Body of pancreas (tissue), 4 donors: Measurements from ENCODE around the gene RHOBTB3. TPM values are rescaled to one million over a fixed set of nuclear protein-coding genes. Genes with fewer than 3 reads are reported as not detected.
A peak's percentile ranks its signal among the peaks of the same experiment; 100 is the strongest.

Source experiments
- ATAC-seq: fragments of 150-250 bp; one replicate; pipeline ENCODE4 v1.9.1; 2016
- DNase-seq, 4 donors: peaks; one replicate each; pipeline ENCODE4 v3.0.0-alpha.2; 2019
- H3K27ac ChIP-seq, 4 donors: fragments of 200-600 bp; sonication (generic); 1 replicate in 3 of 4; 2 replicates in 1 of 4; pipeline versions ENCODE4 v1.5.1 to v1.6.1; 2016 to 2019; ENCODE audit warnings: mild to moderate bottlenecking in 1 of 4, mixed read lengths in 1 of 4, moderate library complexity in 1 of 4
- H3K27me3 ChIP-seq, 2 donors: fragments of 200-600 bp; sonication (generic); one replicate each; pipeline ENCODE4 v1.6.0; 2016; ENCODE audit warnings: mild to moderate bottlenecking in 1 of 2
- H3K36me3 ChIP-seq, 2 donors: fragments of 200-600 bp; sonication (generic); replicated peaks in 1 of 2; 2 replicates each; pipeline ENCODE4 v1.5.1; 2016; ENCODE audit warnings: low read depth in 2 of 2; ENCODE audit not compliant: insufficient read depth in 1 of 2
- H3K4me1 ChIP-seq: fragments of 200-600 bp; sonication (generic); one replicate; pipeline ENCODE4 v1.6.0; 2016
- H3K4me3 ChIP-seq, 2 donors: fragments of 200-600 bp; sonication (generic); 1 replicate in 1 of 2; 2 replicates in 1 of 2; pipeline ENCODE4 v1.5.1; 2016 to 2019
- H3K9me3 ChIP-seq, 3 donors: fragments of 200-600 bp; sonication (generic); 1 replicate in 2 of 3; 2 replicates in 1 of 3; pipeline ENCODE4 v1.5.1; 2016
- CTCF ChIP-seq, 7 experiments: fragments of 450-650 bp in 4 of 7; fragments of 200-600 bp in 3 of 7; sonication (generic) in 3 of 7; IDR thresholded peaks; one replicate each; pipeline ENCODE4 v1.5.1; 2016 to 2019; ENCODE audit warnings: antibody characterized with exemption in 7 of 7
- POLR2A ChIP-seq, 3 donors: fragments of 450-650 bp; IDR thresholded peaks; one replicate each; pipeline ENCODE4 v1.6.1; 2016; ENCODE audit warnings: antibody characterized with exemption in 3 of 3, mild to moderate bottlenecking in 2 of 3
- WGBS, 2 donors: methylation state at CpG; one replicate each; pipeline ENCODE4 v1.1.5; 2017; 5-methylcytosine and 5-hydroxymethylcytosine counted together
- intact Hi-C: fragments of 100-400 bp; cut with DNase I; formaldehyde crosslinking; loops from one replicate; pipeline ENCODE4 v1.15.1; 2023
- total RNA-seq, 2 donors: library from RNA; depleted of rRNA; stranded (reverse); fragments of >200 nt; gene quantifications; one replicate each; pipeline ENCODE4 v1.1.0, GENCODE V29; 2016

The RHOBTB3 gene
- total RNA-seq, 2 donors from 2014 or later: 153 to 196 TPM

- ATAC-seq: no peak
- Histone ChIP-seq H3K9me3 (no peaks in the 10 kb centered on the region), H3K36me3 (no peaks in the 10 kb centered on the region), H3K4me1 (peaks cover 22% of the 10 kb centered on the region), H3K27ac (no peak overlapping the region), H3K27me3 (no peaks in the 10 kb centered on the region), H3K4me3 (no peak overlapping the region)
- DNase-seq: no peak
- 67 to 73% methylated on average over 3 of the region's 3 CpGs for WGBS, 2 donors
- intact Hi-C loops: no loop called here
- TF ChIP-seq CTCF (IDR thresholded peaks at IDR 0.05) (no peak), POLR2A (IDR thresholded peaks at IDR 0.05) (no peak)
These were observed 94.4 kb downstream of the RHOBTB3 start for GRCh38 chr5:95825495-95825894.

- H3K27ac ChIP-seq: no peak overlapping the region
- no peak for ATAC-seq
- no peaks in the 10 kb centered on the region for H3K27me3 ChIP-seq
- no peaks in the 10 kb centered on the region for H3K9me3 ChIP-seq
- H3K4me1 ChIP-seq: peaks cover 14% of the 10 kb centered on the region
- intact Hi-C loops: no loop called here
- no peak for TF ChIP-seq CTCF (IDR thresholded peaks at IDR 0.05)
- no peak for TF ChIP-seq POLR2A (IDR thresholded peaks at IDR 0.05)
- peak in 1 of 4 donors; percentile 32 for DNase-seq
- H3K4me3 ChIP-seq: no peak overlapping the region
- WGBS, 2 donors: 83 to 87% methylated on average over 10 of the region's 10 CpGs
- no peaks in the 10 kb centered on the region for H3K36me3 ChIP-seq
These were observed 96.1 kb downstream of the RHOBTB3 start for GRCh38 chr5:95826949-95827891.

GRCh38 chr5:95827892-95828246 is 96.7 kb downstream of the RHOBTB3 start:
- Histone ChIP-seq H3K4me1 (peaks cover 15% of the 10 kb centered on the region), H3K27me3 (no peaks in the 10 kb centered on the region), H3K9me3 (no peaks in the 10 kb centered on the region), H3K4me3 (no peak overlapping the region), H3K36me3 (no peaks in the 10 kb centered on the region), H3K27ac (no peak overlapping the region)
- ATAC-seq (no peak), DNase-seq (no peak)
- TF ChIP-seq CTCF (IDR thresholded peaks at IDR 0.05) (no peak), POLR2A (IDR thresholded peaks at IDR 0.05) (no peak)
- 77 to 84% methylated on average over 3 of the region's 3 CpGs for WGBS, 2 donors
- intact Hi-C loops: no loop called here

GRCh38 chr5:95830226-95830625 is 99.1 kb downstream of the RHOBTB3 start:
- Histone ChIP-seq H3K4me1 (peaks cover 20% of the 10 kb centered on the region), H3K27ac (no peak overlapping the region), H3K9me3 (no peaks in the 10 kb centered on the region), H3K36me3 (no peaks in the 10 kb centered on the region), H3K27me3 (no peaks in the 10 kb centered on the region), H3K4me3 (no peak overlapping the region)
- intact Hi-C loops: loop anchor here (10.0 kb wide), 1 partner anchor 175 kb away; no protein-coding TSS in a partner anchor
- no peak for ATAC-seq
- TF ChIP-seq CTCF (IDR thresholded peaks at IDR 0.05) (no peak), POLR2A (IDR thresholded peaks at IDR 0.05) (no peak)
- 88 to 90% methylated on average over 2 of the region's 2 CpGs for WGBS, 2 donors
- no peak for DNase-seq
